Body of pancreas (tissue), 4 donors: Measurements from ENCODE around the gene MOK. TPM values are rescaled to one million over a fixed set of nuclear protein-coding genes. Genes with fewer than 3 reads are reported as not detected.

ENCODE experiments used
- ATAC-seq: fragments of 150-250 bp; one replicate; pipeline ENCODE4 v1.9.1; 2016
- DNase-seq, 4 donors: peaks; one replicate each; pipeline ENCODE4 v3.0.0-alpha.2; 2019
- H3K27ac ChIP-seq, 4 donors: fragments of 200-600 bp; sonication (generic); 1 replicate in 3 of 4; 2 replicates in 1 of 4; pipeline versions ENCODE4 v1.5.1 to v1.6.1; 2016 to 2019; ENCODE audit warnings: mild to moderate bottlenecking in 1 of 4, mixed read lengths in 1 of 4, moderate library complexity in 1 of 4
- H3K27me3 ChIP-seq, 2 donors: fragments of 200-600 bp; sonication (generic); one replicate each; pipeline ENCODE4 v1.6.0; 2016; ENCODE audit warnings: mild to moderate bottlenecking in 1 of 2
- H3K36me3 ChIP-seq, 2 donors: fragments of 200-600 bp; sonication (generic); replicated peaks in 1 of 2; 2 replicates each; pipeline ENCODE4 v1.5.1; 2016; ENCODE audit warnings: low read depth in 2 of 2; ENCODE audit not compliant: insufficient read depth in 1 of 2
- H3K4me1 ChIP-seq: fragments of 200-600 bp; sonication (generic); one replicate; pipeline ENCODE4 v1.6.0; 2016
- H3K4me3 ChIP-seq, 2 donors: fragments of 200-600 bp; sonication (generic); 1 replicate in 1 of 2; 2 replicates in 1 of 2; pipeline ENCODE4 v1.5.1; 2016 to 2019
- H3K9me3 ChIP-seq, 3 donors: fragments of 200-600 bp; sonication (generic); 1 replicate in 2 of 3; 2 replicates in 1 of 3; pipeline ENCODE4 v1.5.1; 2016
- CTCF ChIP-seq, 7 experiments: fragments of 450-650 bp in 4 of 7; fragments of 200-600 bp in 3 of 7; sonication (generic) in 3 of 7; IDR thresholded peaks; one replicate each; pipeline ENCODE4 v1.5.1; 2016 to 2019; ENCODE audit warnings: antibody characterized with exemption in 7 of 7
- POLR2A ChIP-seq, 3 donors: fragments of 450-650 bp; IDR thresholded peaks; one replicate each; pipeline ENCODE4 v1.6.1; 2016; ENCODE audit warnings: antibody characterized with exemption in 3 of 3, mild to moderate bottlenecking in 2 of 3
- WGBS, 2 donors: methylation state at CpG; one replicate each; pipeline ENCODE4 v1.1.5; 2017; 5-methylcytosine and 5-hydroxymethylcytosine counted together
- intact Hi-C: fragments of 100-400 bp; cut with DNase I; formaldehyde crosslinking; loops from one replicate; pipeline ENCODE4 v1.15.1; 2023
- total RNA-seq, 2 donors: library from RNA; depleted of rRNA; stranded (reverse); fragments of >200 nt; gene quantifications; one replicate each; pipeline ENCODE4 v1.1.0, GENCODE V29; 2016

Gene MOK
- total RNA-seq, 2 donors from 2014 or later, result 14.3 to 18.5 TPM

GRCh38 chr14:102226356-102227125 is 78.4 kb downstream of the MOK start:
- H3K9me3 ChIP-seq, result no peaks in the 10 kb centered on the region
- ATAC-seq (no peak), DNase-seq (no peak)
- intact Hi-C loops, result no loop called here
- no peak overlapping the region for H3K27ac ChIP-seq
- WGBS, 2 donors, result 83 to 89% methylated on average over 17 to 24 of the region's 27 CpGs
- H3K4me1 ChIP-seq, result no peaks in the 10 kb centered on the region
- no peaks in the 10 kb centered on the region for H3K27me3 ChIP-seq
- H3K36me3 ChIP-seq, result no peaks in the 10 kb centered on the region
- no peak for TF ChIP-seq CTCF (IDR thresholded peaks at IDR 0.05)
- TF ChIP-seq POLR2A (IDR thresholded peaks at IDR 0.05), result no peak
- no peak overlapping the region for H3K4me3 ChIP-seq

GRCh38 chr14:102225936-102226335 is 79.0 kb downstream of the MOK start:
- no peak overlapping the region for H3K27ac ChIP-seq
- TF ChIP-seq POLR2A (IDR thresholded peaks at IDR 0.05) (no peak), CTCF (IDR thresholded peaks at IDR 0.05) (no peak)
- 80 to 83% methylated on average over 11 to 15 of the region's 15 CpGs for WGBS, 2 donors
- H3K4me1 ChIP-seq, result no peaks in the 10 kb centered on the region
- no peak overlapping the region for H3K4me3 ChIP-seq
- H3K9me3 ChIP-seq, result no peaks in the 10 kb centered on the region
- DNase-seq (no peak), ATAC-seq (no peak)
- H3K27me3 ChIP-seq, result no peaks in the 10 kb centered on the region
- intact Hi-C loops, result no loop called here
- H3K36me3 ChIP-seq, result no peaks in the 10 kb centered on the region

GRCh38 chr14:102225386-102225785 is 79.6 kb downstream of the MOK start:
- intact Hi-C loops, result no loop called here

GRCh38 chr14:102223682-102224081 is 81.3 kb downstream of the MOK start:
- Histone ChIP-seq H3K36me3 (no peaks in the 10 kb centered on the region), H3K4me3 (no peak overlapping the region), H3K4me1 (no peaks in the 10 kb centered on the region), H3K27me3 (no peaks in the 10 kb centered on the region), H3K27ac (no peak overlapping the region), H3K9me3 (no peaks in the 10 kb centered on the region)
- intact Hi-C loops, result no loop called here
- DNase-seq (no peak), ATAC-seq (no peak)
- no peak for TF ChIP-seq POLR2A (IDR thresholded peaks at IDR 0.05)
- TF ChIP-seq CTCF (IDR thresholded peaks at IDR 0.05), result no peak
- 91 to 94% methylated on average over 6 of the region's 6 CpGs for WGBS, 2 donors

More at GRCh38 chr14:102225386-102225785, 79.6 kb downstream of the MOK start:
- ATAC-seq, result no peak
- H3K27me3 ChIP-seq, result no peaks in the 10 kb centered on the region
- 95 to 96% methylated on average over 7 of the region's 7 CpGs for WGBS, 2 donors
- TF ChIP-seq POLR2A (IDR thresholded peaks at IDR 0.05) (no peak), CTCF (IDR thresholded peaks at IDR 0.05) (no peak)
- no peak for DNase-seq
- H3K36me3 ChIP-seq, result no peaks in the 10 kb centered on the region
- no peak overlapping the region for H3K4me3 ChIP-seq
- H3K9me3 ChIP-seq, result no peaks in the 10 kb centered on the region
- H3K4me1 ChIP-seq, result no peaks in the 10 kb centered on the region
- no peak overlapping the region for H3K27ac ChIP-seq

GRCh38 chr14:102222751-102223150 is 82.2 kb downstream of the MOK start:
- no peak for TF ChIP-seq CTCF (IDR thresholded peaks at IDR 0.05)
- TF ChIP-seq POLR2A (IDR thresholded peaks at IDR 0.05), result no peak
- Histone ChIP-seq H3K36me3 (no peaks in the 10 kb centered on the region), H3K9me3 (no peaks in the 10 kb centered on the region), H3K4me1 (no peaks in the 10 kb centered on the region), H3K27me3 (no peaks in the 10 kb centered on the region), H3K4me3 (no peak overlapping the region), H3K27ac (no peak overlapping the region)
- DNase-seq (no peak), ATAC-seq (no peak)
- intact Hi-C loops, result no loop called here
- WGBS, 2 donors, result 93 to 96% methylated on average over 15 to 28 of the region's 28 CpGs
